Pulmonary artery endothelial cell (primary cell): ENCODE data around the gene TCF23. TPM values are rescaled to one million over a fixed set of nuclear protein-coding genes. Genes with fewer than 3 reads are reported as not detected.
"Not testable (repeated sequence)": the region's sequence is repeated elsewhere in the genome, so short reads cannot be mapped to it uniquely, and the experiment has no call there.

ENCODE experiments used
- DNase-seq: peaks from one replicate; pipeline ENCODE4 v3.0.0-alpha.2; 2011; ENCODE audit warnings: low read depth, low spot score
- total RNA-seq: library from RNA; depleted of rRNA; stranded (reverse); fragments of >200 nt; gene quantifications from 2 replicates; pipeline ENCODE4 v1.2.3, GENCODE V29; 2014

The TCF23 gene
- total RNA-seq, 1 donor from 2014 or later: not detected

DNA sequence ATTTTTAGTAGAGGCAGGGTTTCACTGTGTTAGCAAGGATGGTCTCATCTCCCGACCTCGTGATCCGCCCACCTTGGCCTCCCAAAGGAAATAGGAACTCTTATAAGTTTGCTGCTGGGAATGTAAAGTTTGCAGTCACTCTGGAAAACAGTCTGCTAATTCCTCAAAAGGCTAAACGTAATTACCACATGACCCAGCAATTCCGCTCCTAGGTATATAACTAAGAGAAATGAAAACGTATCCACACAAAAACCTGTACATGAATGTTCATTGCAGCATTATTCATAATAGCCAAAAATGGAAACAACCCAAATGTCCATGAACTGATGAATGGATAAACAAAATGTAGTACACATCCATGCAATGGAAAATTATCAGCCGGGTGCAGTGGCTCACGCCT is 41.2 kb downstream of the TCF23 start:
- no peak for DNase-seq

DNA sequence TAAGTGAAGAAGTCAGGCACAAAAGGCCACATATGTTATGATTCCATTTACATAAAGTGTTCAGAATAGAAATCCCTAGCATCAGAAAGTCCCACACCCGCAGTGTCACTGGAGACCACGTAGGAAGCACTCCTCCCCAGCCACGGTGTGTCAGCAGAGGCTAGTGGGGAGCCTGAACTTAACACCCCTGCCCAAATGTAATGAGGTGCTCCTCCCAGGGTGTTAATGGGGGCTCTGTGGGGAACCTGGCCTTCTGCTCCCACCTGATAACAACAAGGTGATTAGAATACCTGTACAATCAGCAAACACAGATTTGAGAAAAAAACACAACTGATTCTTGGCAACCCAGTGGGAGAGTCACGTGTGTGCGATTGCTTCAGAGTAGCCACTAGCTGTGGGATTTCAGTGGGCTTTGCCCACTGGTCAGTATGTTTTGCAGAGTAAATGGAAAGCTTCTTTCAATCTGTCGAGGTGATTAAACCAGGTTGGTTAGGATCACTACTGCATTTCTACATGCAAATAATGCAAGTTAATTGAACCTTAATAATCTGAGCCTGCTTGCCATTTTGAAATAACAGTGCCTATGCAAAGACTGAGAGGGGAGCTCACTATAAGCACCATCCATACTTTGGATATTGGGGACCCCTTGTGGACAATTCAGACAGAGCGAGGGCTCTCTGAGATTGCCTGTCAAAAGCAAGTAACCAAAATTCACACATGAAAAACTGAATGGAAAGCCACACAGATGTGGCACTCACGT is 42.4 kb downstream of the TCF23 start:
- no peak for DNase-seq

DNA sequence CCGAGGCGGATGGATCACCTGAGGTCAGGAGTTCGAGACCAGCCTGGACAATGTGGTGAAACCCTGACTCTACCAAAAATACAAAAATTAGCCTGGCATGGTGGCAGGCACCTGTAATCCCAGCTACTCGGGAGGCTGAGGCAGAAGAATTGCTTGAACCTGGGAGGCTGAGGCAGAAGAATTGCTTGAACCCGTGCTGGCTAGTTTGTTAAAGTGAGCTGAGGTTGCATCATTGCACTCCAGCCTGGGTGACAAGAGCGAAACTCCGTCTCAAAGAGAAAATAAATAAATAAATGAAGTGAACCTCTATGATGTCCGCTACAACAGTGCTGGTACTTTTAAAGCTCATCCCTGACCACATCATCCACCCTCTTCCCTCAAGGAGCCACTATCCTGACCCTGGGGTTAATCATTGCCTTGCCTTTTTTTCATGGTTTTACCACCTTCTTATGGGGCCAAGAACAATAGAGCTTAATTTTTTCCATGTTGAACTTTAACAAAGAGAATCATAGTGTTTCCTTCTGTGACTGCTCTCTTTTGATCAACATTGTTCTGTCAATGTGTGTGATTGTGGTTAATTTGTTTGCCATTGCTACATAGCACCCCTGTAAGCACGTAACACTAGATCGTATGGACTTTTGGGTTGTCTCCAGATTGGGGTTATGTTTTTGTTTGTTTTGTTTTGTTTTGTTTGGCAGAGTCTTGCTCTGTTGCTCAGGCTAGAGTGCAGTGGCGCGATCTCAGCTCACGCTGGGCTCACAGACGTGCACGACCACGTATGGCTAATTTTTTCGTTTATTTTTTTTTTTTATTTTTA is 45.9 kb downstream of the TCF23 start:
- DNase-seq: no peak

DNA sequence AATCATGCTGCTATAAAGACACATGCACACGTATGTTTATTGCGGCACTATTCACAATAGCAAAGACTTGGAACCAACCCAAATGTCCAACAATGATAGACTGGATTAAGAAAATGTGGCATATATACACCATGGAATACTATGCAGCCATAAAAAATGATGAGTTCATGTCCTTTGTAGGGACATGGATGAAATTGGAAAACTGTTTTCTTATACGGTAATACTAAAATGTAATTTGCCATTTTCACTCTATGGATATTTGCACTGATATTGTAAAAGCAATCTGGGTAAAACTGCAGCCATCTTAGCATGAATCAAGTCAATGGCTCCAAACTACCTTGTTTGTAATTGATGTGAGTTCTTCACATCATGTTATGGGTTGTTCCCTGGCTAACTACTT is 47.0 kb downstream of the TCF23 start:
- not testable (repeated sequence) for DNase-seq

DNA sequence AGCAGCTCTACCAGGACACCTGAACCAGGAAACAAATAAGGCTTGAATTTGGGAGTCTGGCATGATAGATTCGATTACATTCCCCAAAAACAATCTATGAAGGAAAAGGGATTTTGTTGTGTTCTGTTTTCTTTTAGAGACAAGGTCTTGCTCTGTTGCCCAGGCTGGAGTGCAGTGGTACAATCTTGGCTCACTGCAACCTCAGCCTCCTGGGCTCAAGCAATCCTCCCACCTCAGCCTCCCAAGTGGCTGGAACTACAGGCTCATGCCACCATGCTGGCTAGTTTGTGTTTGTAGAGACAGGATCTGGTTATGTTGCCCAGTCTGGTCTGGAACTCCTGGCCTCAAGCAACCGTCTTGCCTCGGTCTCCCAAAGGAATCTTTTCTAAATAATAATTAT is 49.3 kb downstream of the TCF23 start:
- not testable (repeated sequence) for DNase-seq

DNA sequence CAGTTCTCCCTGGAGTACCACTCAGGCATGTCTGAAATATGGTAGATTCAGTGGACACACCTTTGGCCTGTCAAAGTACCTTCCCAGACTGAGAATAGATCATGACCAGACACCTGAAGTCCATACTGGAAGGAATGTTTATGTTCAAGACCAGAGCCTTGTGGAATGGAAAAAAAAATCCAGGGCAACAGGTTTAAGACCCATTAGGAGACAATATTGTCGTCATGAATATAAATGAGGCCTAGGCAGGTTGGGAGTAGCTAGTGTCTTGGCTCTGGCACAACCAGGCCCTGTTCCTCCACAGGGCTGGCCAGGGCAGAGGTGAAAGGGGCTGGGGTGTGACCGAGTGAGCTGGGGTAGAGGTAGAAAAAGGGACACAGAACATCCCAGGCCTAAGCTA is 49.8 kb downstream of the TCF23 start:
- no peak for DNase-seq

DNA sequence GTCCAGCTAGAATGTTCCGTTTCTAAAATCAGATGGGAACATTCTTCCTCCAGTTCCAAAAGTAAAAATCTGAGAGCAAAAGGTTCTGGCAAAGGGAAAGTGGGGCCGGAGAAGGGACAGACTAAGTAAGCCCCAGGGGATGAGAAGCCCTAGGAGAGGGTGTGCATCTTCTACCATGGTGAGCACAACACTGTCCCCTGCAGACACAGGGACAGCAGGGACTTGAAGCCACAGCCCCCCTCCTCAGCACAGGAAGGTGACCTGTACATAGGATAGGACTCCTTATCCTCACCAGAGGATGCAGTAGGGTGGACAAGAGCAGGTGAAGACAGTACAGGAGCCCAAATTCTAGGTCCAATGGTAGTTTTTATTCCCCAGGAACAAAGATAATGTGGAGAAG is 50.4 kb downstream of the TCF23 start:
- DNase-seq: no peak

DNA sequence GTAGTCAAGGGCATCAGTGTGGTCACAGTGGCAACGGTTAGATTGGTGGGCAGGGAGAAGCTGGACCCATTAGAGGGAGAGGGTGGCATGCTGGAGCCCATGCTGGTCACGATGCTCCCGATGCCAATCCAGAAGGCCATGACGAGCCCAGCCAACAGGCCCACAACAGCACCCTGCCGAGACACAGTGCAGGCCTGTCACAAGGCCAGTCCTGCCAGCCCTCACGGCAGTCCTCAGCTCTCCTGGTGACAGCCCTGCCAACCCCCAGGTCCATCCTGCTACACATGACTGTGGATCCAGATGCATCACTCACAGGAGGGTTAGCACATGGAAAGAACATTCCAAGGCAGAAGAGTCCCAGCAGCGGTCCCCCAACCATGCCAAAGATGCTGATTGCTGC is 52.9 kb downstream of the TCF23 start:
- no peak for DNase-seq

DNA sequence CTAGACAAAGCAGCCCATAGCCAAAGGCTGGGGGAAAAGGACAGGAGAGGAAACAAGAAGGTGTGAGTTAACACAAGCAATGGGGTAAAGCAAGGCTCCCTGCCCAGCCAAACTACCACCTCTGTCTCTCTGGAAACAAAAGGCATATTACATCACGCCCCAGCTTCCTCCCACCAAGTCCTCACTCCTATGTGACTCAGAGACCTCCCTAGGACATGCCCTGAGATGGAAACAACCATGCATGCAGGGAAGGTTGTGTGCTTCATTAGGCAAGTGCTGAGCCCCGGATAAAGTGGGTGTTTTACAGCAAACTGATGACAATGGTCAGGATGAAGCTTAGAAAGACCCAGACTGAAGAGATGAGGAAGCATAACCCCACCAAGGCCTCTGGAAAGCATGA is 54.0 kb downstream of the TCF23 start:
- no peak for DNase-seq

DNA sequence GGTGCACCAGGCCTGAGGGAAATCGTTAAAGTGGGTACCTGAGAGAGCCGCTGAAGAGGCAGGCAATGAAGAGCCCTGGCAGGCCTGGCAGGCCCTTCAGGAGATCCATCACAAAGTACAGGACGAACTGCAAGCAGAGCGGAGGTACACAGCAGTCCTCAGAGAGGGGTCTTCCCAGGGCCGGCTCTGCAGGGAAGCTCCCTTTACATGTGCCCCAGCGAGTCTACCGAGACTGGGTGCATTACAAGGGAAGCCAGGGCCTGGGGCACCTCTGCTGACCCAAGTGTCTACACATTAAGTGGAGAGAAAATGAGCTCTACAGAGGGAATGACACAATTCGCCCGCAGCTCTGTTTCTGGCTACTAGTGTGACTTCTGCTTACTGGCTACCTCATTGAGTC is 54.9 kb downstream of the TCF23 start:
- no peak for DNase-seq

DNA sequence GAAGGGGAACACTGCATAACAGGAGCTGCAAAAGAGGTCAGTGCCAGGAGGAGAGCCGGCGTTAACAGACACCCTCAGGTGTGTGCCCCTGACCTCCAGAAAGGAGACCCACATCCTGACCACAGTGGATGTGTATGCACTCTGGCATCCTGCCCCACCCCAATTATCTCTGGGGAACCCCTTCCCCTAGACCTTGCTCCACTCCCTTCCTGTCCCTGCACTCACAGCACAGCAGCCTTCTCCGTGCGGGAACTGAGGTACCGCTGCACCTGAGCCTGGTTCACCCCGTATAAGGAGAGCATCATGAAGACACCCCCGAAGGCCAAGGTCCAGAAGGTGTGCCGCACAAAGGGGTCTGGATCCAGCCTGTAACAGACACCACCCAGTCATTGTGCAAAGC is 55.8 kb downstream of the TCF23 start:
- no peak for DNase-seq

DNA sequence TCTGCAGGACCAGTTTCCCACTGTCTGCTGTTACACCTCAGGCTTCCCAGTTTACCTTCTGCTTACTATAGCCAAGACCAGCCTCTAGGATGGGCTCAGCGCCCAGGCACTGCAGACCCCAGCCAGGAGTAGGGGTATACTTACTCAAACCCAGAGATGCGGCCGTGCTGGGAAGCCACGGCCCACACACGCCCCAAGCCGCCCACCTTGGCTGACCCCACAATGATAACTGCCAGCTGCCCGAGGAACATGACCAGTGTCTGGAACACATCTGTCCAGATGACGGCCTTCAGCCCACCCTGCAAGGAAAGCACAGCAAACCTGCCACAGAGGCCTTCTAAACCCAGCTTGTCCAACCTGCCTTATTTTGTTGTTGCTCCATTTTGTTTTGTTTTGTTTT is 56.4 kb downstream of the TCF23 start:
- no peak for DNase-seq

DNA sequence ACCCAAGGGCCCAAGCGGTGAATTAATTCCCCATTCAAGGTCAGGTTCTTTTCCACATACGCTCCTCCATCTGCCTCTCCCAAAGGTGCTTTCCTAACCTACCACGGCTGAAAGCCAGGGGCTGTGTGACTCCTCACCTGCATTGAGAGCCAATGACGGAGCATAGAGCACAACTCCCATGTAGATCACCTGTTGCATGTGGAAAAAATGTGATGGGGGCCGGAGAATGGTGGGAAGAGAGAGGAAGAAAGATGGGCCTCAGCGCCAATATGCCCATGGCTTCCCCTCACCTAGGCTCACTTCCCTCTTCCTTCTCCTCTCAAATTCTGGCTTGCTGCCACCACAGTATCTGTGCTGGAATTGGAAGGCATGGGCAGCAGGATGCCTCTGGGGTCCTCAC is 57.5 kb downstream of the TCF23 start:
- DNase-seq: no peak

Other genes starting within 250 kb of the TCF23 start
- 1.1 and 2.0 TPM in 2 replicates for gene MAPRE3, start 178.4 kb upstream of the TCF23 start, total RNA-seq
- 21.2 and 26.9 TPM in 2 replicates for gene TMEM214, start 116.0 kb upstream of the TCF23 start, total RNA-seq
- gene AGBL5, start 97.3 kb upstream of the TCF23 start, total RNA-seq: 18.8 and 24.3 TPM in 2 replicates
- gene OST4, start 77.3 kb upstream of the TCF23 start, total RNA-seq: 360 and 398 TPM in 2 replicates
- gene EMILIN1, start 70.4 kb upstream of the TCF23 start, total RNA-seq: 13.8 and 21.6 TPM in 2 replicates
- gene KHK, start 62.2 kb upstream of the TCF23 start, total RNA-seq: 2.1 and 4.6 TPM in 2 replicates
- 1.7 and 4.6 TPM in 2 replicates for gene CGREF1, start 29.9 kb upstream of the TCF23 start, total RNA-seq
- gene ABHD1, start 25.2 kb upstream of the TCF23 start, total RNA-seq: not detected in 2 replicates
- 34.7 and 40.7 TPM in 2 replicates for gene PREB, start 14.4 kb upstream of the TCF23 start, total RNA-seq
- gene PRR30, start 9.6 kb upstream of the TCF23 start, total RNA-seq: not detected in 2 replicates
- 97.0 and 127 TPM in 2 replicates for gene ATRAID, start 63.0 kb downstream of the TCF23 start, total RNA-seq
- 20.4 and 48.9 TPM in 2 replicates for gene SLC5A6, start 63.3 kb downstream of the TCF23 start, total RNA-seq
- 62.4 and 62.8 TPM in 2 replicates for gene CAD, start 68.4 kb downstream of the TCF23 start, total RNA-seq
- 0.11 TPM in 1 of 2 replicates, not detected in the other for gene SLC30A3, start 114.0 kb downstream of the TCF23 start, total RNA-seq
- gene DNAJC5G, start 126.4 kb downstream of the TCF23 start, total RNA-seq: not detected in 2 replicates
- not detected in 2 replicates for gene TRIM54, start 133.4 kb downstream of the TCF23 start, total RNA-seq
- 0.20 and 0.39 TPM in 2 replicates for gene UCN, start 159.4 kb downstream of the TCF23 start, total RNA-seq
- gene MPV17, start 174.1 kb downstream of the TCF23 start, total RNA-seq: 38.8 and 43.0 TPM in 2 replicates
- gene GTF3C2, start 207.8 kb downstream of the TCF23 start, total RNA-seq: 24.5 and 26.9 TPM in 2 replicates
- 36.6 and 44.7 TPM in 2 replicates for gene EIF2B4, start 221.3 kb downstream of the TCF23 start, total RNA-seq
- gene SNX17, start 221.6 kb downstream of the TCF23 start, total RNA-seq: 142 and 184 TPM in 2 replicates
- gene ZNF513, start 231.7 kb downstream of the TCF23 start, total RNA-seq: 8.9 and 9.5 TPM in 2 replicates